ENCODE measurements around the gene SCGB3A1.

SCGB3A1 gene, protein sequence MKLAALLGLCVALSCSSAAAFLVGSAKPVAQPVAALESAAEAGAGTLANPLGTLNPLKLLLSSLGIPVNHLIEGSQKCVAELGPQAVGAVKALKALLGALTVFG

DNA sequence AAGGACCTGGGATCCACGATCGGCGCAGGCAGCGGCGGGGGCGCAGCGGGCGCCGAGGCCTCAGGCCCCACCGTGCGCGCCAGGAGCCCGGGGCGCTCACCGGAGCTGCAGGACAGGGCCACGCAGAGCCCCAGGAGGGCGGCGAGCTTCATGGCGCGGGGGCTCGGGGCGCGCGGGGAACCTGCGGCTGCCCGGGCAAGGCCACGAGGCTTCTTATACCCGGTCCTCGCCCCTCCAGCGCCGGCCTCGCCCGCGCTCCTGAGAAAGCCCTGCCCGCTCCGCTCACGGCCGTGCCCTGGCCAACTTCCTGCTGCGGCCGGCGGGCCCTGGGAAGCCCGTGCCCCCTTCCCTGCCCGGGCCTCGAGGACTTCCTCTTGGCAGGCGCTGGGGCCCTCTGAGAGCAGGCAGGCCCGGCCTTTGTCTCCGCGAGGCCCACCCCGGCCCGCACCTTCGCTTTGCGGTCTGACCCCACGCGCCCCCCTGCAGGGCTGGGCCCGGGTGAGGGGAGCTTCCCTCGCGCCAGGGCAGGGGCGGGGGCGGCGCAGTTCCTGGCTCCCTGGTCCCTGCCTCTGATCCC is at the start of gene SCGB3A1:
TSS of gene SCGB3A1 (minus strand) at position 189 of the 577 bp plus-strand sequence. CDS start at position 152, 37 bp downstream.
- no peak for DNase-seq

DNA sequence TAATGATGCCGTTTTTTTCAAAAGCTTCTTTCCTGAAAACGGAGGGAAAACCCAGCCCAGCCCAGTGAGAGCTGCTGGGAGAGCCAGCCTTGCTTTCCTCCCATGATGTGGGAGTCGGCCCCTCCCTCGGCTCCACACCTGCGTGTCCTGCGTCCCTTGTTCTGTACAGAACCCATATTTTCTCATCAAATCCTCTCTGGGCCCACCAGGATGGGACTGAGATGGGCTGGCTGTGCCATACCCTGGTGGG is 49.2 kb upstream of the SCGB3A1 start:
- no peak for DNase-seq

DNA sequence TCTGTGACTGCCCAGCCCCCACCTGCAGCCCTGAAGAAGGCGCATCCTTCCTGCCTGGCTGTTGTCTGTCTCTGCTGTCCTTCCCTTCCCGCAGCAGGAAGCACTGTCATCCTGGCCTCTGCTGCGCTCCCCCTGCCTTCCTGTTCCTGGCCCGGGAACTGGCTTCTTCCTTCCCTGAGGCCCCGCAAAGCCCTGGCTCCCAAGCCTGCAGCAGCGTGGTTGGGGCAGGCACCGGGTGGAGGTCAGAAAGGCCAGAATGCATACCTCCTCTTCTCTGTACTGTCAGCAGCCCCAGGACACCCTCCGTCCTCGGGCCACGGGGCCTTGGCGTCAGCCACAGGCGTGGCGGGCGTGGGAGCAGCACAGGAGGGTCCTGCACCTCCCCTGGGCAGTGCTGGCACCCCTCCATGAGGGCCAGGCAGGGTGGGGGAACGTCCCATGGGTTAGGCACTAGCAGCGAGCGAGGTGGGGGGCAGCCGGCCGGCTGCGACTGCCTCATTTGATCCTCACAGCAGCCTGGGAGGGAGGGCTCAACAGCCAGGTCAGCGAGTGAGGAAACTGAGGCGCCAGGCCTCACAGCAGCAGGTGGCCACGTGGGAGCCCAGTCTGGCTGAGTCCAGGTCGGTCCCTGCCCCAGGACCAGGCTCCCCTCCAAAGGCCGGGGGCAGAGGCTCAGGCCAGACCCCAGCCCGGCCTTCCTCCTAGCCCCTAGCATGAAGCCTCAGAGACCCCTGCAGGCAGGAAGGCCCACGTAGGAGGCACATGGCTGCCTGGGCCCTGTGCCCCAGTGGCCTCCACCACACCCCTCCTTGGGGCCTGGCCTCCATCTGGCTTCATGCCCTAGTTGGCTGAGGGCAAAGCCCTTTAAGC is 48.7 kb upstream of the SCGB3A1 start:
- no peak for DNase-seq

DNA sequence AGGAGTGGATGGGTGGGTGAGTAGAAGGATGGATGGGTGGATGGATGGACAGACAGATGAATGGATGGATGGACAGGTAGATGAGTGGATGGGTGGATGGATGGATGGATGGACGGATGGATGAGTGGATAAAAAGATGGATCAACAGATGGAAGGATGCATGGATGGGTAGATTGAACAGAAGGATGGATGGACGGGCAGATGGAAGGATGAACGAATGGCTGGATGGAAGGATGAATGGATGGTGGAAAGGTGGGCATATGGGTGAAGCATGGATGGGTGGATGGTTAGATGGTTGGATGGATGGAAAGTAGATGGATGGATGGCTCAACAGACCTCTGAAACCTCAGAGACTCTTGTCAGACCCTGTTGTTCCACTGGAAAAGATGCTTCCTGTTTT is 48.0 kb upstream of the SCGB3A1 start:
- DNase-seq = no peak

DNA sequence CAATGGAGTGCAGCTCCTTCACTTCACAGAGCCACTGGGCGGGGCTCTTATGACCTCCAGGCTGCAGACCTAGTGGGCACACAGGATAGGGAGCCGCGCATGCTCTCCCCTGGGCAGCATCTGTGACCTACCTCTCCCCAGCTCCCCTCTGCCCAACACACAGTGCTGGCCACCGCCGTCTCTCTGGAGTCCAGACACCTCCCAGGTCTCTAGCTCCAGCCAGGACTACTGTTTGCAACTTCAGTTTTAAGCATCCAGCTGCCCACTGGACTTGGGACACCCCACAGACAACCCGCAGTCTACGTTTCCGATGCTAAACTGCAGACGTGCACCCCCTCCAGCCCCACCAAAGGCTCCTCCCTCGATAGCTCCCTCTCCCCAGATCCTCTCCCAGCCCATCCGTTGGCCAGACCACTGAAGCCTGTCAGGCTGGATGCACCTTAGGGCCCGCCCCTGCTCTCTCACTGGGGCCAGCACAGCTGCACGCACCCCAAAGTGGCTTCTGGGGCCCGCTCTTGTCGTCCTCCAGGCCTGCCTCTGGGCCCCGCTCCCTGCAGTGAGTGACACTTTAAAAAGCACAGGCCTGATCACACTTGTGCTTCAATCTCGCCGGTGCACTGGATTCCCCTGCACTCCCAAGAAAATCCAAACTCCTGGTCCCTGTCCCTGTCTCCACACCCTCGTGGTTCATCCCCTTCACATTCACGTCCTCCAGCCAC is 46.8 kb upstream of the SCGB3A1 start:
- DNase-seq = no peak

DNA sequence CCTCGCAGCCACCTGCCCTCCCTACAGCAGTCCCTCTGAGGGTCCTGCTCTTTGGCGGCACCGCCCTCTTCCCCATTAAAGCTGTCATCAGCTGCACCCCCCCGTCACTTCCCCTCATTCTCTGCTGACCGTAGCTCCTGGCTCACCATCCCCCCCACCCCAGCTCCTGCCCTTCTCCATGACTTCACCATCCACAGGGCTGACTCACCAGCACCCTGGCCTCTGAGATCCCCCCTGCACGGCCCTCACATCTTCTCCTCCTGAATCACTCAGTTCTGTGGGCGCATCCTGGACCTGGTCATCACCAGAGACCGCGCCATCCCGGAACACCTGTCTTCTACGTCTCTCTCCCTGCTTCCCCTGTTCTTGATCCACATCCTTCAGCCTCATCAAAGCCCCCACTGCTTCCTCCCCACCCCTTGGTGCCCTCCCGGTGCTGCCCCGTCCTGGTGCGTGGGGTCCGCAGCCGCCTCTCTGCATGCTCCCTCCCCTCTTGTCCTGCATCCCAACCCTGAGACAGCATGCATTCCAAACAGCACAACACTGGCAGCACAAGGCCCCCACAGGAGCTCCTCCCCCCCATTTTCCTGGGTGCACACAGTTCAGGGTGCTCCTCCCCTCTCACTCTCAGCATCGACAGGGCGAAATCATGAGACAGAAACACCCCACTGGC is 45.2 kb upstream of the SCGB3A1 start:
- peak; percentile 76 for DNase-seq

DNA sequence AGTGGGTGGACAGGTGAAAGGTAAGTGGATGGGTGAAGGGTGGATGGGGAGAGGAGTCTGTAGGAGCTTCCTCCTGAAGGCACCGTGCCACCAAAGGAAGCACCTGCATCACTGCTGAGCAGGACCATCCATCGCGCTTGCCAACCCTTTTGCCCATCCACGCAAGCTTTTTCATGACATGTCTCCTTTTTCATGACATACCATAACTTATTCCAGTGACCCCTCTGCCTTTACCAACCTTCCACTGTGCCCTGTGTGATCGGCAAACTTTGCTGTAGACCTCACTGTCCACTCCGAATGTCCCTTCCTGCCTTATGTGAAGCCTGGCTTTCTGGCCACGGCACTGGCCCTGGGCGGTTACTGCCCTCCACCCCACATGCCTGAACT is 44.7 kb upstream of the SCGB3A1 start:
- DNase-seq = no peak

DNA sequence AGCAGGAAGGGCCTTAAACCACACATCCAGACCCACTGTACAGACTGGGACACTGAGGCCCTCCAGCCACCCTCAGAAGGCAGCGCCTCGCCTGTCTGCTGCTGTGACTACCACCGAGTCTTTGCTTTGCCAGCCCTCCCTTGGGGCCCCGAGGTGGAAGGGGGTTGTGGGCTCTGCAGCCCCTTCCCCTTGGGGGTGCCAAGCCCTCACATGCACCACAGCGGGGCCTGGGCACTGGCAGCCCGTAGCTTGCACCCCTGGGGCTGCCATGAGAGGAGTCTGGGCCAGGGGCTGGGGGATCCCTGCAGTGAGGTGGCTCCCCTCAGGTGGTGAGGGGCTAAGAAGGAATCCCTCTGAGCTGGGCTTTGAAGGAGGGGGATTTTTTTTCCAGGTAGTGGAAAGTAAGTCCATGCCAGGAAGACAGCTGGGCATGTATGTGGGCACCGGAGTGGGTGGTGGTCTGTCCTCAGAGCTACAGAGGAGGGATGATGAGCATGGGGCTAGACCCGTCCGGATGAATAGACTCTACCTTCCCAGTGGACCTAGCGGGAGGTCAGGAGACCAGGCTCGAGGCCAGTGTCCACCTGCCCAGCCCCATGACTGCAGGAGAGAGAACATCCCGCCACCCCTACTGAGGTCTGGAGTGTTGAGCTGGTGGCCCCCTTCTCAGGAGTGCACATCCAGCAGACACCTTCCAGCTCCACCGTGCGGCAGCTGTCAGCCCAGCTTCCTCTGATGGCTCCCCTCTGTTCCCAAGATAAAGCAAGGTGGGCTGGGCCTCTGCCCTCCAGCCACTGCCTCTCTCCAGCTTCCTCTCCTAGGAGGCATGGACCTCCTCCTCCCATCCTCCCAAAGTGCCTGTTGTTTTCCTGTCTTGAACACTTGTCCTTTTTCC is 42.2 kb upstream of the SCGB3A1 start:
- no peak for DNase-seq

DNA sequence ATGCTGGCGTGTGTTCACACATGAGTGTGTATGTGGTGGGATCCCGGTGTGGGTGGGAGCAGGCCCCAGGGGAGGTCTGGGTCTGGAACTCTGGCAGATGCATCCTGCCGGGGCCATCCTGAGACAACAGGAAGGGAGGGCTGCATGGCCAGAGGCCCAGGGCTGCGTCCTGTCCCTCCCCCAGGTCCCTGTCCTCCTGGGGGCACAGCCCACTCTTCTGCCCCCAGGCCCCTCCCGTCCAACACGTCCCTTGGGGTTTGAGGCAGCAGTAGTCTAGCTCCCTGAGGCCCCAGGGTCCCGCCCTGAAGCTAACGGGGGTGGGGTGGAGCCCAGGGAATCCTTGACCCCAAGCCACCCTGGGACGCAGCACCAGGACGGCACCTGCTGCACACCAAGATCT is 41.5 kb upstream of the SCGB3A1 start:
- DNase-seq = no peak

DNA sequence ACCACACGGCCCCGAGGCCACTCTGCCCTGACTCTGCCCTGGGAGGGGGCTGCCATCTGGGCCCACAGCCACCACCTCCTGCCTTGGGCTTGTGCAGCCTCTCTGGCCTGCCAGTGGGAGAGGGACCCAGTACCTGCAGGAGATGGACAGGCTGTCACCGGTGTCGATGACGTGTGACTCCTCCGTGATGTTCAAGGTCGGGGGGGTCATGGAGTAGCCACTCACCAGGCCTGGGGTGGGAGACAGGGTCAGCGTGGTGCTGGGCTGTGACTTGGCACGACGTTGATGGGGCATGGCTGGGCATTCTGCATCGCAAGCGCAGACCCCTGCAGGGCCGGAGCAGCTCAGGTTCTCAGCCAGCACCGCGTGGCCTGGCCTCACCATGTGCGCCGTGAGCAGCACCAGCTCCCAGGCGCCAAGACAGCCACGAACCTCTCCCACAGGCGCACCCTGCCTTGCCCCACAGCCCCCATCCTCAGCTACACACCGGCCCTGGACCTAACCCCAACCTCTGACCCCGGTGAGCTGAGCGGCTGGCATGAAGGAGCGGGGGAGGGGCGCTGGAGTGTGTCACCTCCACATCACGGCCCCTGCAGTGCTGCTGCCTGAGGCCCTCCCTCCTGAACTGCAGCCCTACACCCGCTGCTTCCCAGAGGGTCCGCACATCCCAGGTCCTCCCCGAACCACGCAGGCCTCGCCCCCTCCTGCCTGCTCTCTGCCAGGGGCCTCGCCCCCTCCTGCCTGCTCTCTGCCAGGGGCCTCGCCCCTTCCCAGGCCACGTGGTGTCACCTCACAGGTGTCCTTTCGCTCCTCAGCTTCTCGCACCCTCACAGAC is 40.5 kb upstream of the SCGB3A1 start:
- DNase-seq = no peak

DNA sequence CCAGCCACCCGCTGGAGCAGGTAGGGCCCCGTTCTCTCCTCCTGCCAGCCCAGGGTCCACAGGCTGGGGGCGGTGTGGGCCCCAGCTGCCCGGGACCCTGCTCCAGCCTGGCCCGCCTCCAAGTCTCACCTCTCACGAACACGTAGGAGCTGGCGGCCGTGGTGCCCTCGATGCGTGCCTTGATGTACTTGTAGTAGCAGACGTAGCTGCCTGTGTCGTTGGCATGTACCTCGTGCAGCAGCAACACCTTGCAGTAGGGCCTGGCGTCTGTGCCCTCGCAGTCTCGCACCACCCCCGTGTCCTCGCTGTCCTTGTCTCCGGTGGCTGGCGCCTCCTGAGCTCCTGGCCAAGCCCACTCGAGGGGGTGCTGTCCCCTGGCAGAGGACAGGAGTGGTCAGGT is 39.1 kb upstream of the SCGB3A1 start:
- DNase-seq = no peak

DNA sequence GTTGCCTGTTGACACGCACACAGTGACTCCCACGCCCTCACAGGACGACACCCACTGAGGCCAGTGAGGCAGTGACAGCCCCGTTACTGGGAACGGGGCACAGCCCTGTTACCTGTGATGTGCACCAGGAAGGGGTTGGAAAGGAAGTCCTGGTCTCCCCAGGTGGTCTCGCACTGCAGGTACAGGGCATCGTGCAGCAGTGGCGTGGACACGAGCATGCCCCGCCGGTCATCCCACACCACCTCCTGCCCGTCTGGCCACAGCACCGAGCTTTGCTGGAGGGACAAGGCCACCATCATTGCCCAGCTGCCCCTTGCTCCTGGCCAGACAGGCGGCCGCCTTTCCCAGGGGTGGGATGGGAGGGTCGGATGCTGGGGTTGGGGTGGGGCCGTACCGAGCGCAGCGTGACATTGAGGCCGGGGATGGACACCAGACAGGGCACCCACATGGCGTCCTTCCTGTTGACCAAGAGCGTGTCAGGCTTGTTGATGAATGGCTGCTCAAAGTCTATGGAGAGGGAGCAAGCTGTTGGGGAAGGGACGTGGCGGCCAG is 38.6 kb upstream of the SCGB3A1 start:
- no peak for DNase-seq

DNA sequence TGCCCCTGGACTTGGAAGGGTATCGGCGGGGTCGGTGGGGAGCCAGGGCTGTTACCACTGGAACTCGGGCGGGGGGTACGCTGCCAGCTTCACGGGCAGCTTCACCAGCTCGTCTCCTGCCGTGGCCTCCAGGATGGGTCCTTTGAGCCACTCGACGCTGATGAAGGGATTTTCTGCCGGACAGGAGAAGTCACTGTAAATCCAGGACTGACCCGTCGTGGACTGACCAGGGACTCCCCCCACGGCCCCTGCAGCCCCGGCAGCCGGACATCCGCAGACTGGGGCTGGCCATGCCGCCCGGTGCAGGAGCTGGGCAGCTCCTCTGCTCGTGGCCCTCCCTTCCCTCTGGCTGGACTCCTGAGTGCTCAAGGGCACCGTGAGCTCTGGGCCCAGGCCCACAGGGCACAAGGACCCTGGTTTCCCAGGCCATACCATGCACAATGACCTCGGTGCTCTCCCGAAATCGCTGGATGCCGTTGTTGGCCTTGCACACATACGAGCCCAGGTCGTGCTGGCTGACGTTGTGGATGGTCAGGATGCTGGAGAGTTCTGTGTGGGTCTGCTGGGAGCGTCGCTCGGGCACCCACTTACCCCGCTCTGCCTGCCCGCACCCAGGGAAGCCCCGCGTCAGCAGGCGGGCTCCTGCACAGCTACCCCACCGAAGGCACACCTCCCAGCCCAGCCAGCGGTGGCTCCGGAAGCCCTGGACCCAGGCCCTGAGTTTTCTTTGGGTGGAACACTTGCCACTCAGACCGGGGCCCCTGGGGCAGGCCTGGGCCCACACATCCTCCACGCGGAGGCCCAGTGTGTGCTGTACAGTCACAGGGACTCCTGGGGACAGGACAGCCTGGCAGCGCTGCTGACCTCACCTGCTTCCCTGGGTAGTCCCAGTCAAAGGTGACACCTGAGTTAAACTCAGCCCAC is 37.8 kb upstream of the SCGB3A1 start:
- no peak for DNase-seq

DNA sequence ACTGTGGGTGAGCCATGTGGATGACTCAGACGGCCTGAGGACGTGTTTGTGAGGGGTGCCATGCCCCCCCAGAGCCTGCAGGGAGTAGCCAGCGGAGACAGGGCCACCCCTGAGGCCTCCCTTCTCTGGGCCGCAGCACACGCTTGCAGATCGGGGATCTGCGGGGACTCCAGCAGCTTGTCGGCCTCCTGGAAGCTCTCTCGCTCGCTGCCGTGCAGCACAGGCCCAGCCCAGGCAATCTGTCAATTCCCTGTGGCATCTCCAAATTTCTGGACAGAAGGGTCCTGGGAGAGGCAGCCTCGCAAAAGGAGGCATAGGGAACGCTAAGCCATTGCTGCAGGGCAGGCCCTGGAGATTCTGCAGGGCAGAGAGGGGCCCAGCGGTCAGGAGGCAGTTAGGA is 36.9 kb upstream of the SCGB3A1 start:
- DNase-seq = no peak

DNA sequence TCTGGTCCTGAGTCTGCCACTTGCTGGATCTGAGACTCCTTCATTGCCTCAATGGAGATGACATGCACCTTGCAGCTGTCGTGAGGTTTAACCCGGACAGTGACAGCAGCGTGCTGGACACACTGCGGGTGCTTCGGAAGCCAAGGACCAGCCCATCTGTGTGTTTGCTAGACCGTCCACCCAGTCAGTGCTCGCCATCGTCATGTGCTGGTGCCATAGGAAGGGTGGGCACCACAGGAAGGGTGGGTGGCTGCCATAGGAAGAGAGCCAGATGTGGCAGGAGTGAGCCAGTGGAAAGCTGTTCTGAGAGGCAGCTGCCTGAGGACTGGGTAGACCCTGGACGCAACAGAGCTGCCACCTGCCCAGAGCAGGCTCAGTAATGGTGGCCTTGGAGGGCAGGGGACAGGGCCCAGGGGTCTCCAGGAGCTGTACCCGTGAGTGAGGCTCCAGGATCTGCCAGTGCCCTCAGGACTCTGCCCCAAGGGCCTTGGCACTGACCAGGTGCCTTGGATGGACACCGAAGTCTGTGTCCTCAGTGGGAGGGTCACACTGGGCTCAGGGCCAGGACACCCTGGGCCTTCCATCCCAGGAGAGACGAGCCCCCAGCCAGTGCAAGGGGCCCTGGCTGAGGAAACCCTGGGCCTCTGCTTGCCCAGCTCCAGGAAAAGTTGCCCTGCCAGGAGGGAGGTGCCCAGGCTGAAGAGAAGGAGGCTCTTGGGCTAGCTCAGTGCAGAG is 36.3 kb upstream of the SCGB3A1 start:
- no peak for DNase-seq

DNA sequence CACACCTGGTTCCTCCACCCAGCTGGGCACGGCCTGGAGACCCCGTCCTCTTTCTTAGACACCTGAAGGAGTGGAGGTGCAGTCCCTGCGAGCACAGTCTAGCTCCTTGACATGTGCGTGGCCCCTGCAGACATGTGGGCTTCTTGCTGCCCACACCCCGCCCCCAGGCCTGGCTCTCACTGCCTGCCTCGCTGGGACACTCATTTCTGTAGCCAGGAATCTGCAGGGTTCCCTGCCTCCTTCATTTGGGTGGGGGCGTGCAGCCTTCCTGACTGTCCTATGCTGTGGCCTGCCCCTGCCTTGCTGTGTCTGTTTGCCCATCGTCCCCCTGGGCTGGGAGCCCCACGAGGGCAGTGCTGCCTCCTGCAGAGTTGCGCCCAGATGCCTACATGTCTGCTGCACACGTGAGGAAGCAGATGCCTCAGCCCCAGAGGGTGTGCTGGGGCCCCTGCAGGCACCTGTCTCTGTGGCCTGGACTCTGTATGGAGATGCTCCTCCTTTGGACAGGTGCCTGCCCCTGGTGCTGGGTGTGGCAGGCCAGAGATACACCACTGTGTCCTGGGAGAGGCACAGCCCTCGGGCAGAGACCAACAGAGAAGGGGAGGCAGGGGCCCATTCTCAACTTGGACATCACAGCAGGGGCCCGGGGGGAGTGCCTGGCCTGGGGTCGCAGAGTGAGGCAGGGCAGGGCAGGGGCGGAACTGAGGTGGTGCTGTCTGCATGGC is 35.5 kb upstream of the SCGB3A1 start:
- DNase-seq = no peak

DNA sequence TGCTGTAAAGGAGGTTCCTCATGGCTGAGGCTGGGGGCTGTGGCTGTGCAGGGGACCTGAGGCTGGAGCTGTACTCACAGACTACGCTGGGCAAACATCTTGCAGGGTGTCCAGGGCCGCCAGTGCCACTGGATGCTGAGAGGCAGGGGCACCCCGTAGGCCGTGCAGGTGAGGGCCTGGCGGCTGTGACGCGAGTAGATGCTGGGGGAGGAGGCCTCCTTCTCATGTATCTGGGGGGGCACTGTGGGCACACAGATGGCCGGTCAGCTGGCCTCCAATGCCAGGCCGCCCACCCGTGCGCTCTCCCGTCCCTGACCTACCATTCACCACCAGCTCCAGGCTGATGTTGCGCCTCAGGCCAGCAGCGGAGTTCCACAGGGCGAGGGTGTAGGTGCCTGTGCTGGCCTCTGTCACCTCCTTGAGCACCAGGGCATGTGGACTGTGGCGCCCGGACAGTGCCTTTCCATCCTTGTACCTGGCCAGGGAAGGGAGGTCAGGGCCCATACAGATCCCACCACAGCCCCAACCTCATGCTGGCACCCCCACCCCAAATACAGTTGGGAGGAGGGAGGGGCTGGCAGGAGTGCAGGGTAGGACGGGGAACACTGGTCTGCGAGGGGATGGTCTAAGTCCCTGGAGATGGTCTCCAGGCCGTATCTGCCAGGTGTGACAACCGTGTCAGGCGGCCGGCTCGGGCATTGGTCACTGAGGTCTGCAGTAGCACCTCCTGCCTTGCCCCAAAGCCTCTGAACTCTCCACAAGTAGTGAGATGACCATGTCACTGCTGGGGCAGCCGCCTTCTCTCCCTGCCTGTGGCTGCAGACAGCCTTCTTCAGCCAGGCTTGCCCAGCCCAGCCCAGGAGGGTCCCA is 34.7 kb upstream of the SCGB3A1 start:
- DNase-seq = no peak

All from EL (cell line).